Heart left ventricle (tissue), 13 donors: ENCODE data around the gene TRMT10B.

ENCODE experiments used
- CTCF ChIP-seq, 12 donors: fragments of 200-600 bp; sonication (generic) in 4 of 12; IDR thresholded peaks; one replicate each; pipeline versions ENCODE4 v1.5.0 to v1.8.0; 2018 to 2022; ENCODE audit warnings: antibody characterized with exemption in 12 of 12, mild to moderate bottlenecking in 5 of 12
- POLR2A ChIP-seq, 2 donors: fragments of 450-650 bp; IDR thresholded peaks; one replicate each; pipeline ENCODE4 v1.6.1; 2017; ENCODE audit warnings: antibody characterized with exemption in 2 of 2, mild to moderate bottlenecking in 2 of 2, moderate library complexity in 2 of 2
- donor health status: ischemic (EF 13 %, LVEDD 7.1; RV severe dilation, severe dysfunction).
- donor health status: DM: no; HTN: yes; CAD: no.
- donor health status: DM: no; HTN: no; CAD: no.
- donor health status: ischemic (EF 25% LVEDD 6.9; RV normal size, moderate dysfunction).
- donor health status: ischemic (EF 25% LVEDD 5.7; RV mildly dilated, moderate dysfunction).
- donor health status: ischemic (EF 35%, LVEDD 5.7; RV mildly dilated, moderate dysfunction).
- donor health status: nonischemic (EF 11% LVEDD 7.7; RV severe dilation, severe dysfunction).
- donor health status: DM: yes; HTN: yes; CAD: no.
- donor health status: PGD.
- donor health status: ischemic (EF 29% LVEDD 5.4; RV normal size, mild dysfunction).
- donor health status: nonischemic (EF 23%, LVEDD 6.1; RV moderate dilation, normal function).

- TF ChIP-seq CTCF (IDR thresholded peaks at IDR 0.05) (peak; percentile 76 to 94 (median 84)), POLR2A (IDR thresholded peaks at IDR 0.05) (no peak)
These were observed 6.3 kb upstream of the TRMT10B start for GRCh38 chr9:37747271-37747753.
